Activated CD8-positive, alpha-beta memory T cell treated with anti-CD3 and anti-CD28 coated beads for 4 hours (primary cell): ENCODE data around the gene SCYL2.
A peak's percentile ranks its signal among the peaks of the same experiment; 100 is the strongest.
"Not testable (repeated sequence)": the region's sequence is repeated elsewhere in the genome, so short reads cannot be mapped to it uniquely, and the experiment has no call there.

Source experiments
- DNase-seq, 2 donors: peaks; one replicate each; pipeline ENCODE4 v3.0.0-alpha.2; 2020; ENCODE audit warnings: low read depth in 2 of 2

Gene SCYL2

GRCh38 chr12:100263131-100263530, 3.8 kb upstream of the SCYL2 start:
- DNase-seq: no peak

GRCh38 chr12:100265107-100265506, 1.9 kb upstream of the SCYL2 start:
- DNase-seq: not testable (repeated sequence)

- no peak for DNase-seq
Observed at GRCh38 chr12:100265732-100266584, 1.0 kb upstream of the SCYL2 start.

GRCh38 chr12:100266585-100266834, 467 bp upstream of the SCYL2 start:
- DNase-seq: peak in 1 of 2 donors; percentile 84

GRCh38 chr12:100267603-100268281, 765 bp downstream of the SCYL2 start:
- DNase-seq: peak in 1 of 2 donors; percentile 4

GRCh38 chr12:100268835-100269564, 2.0 kb downstream of the SCYL2 start:
- DNase-seq: no peak

- no peak for DNase-seq
Observed at GRCh38 chr12:100273782-100274181, 6.8 kb downstream of the SCYL2 start.

GRCh38 chr12:100274291-100274690, 7.3 kb downstream of the SCYL2 start:
- DNase-seq: no peak

- no peak for DNase-seq
Observed at GRCh38 chr12:100279159-100279558, 12.2 kb downstream of the SCYL2 start.

- DNase-seq: no peak
Observed at GRCh38 chr12:100279607-100280244, 12.7 kb downstream of the SCYL2 start.

- DNase-seq: not testable (repeated sequence)
Observed at GRCh38 chr12:100284556-100284955, 17.6 kb downstream of the SCYL2 start.

- DNase-seq: no peak
Observed at GRCh38 chr12:100289038-100289437, 22.1 kb downstream of the SCYL2 start.

GRCh38 chr12:100290016-100290415, 23.0 kb downstream of the SCYL2 start:
- DNase-seq: no peak

GRCh38 chr12:100293017-100293416, 26.0 kb downstream of the SCYL2 start:
- no peak for DNase-seq

- not testable (repeated sequence) for DNase-seq
Observed at GRCh38 chr12:100294366-100294765, 27.4 kb downstream of the SCYL2 start.

- DNase-seq: no peak
Observed at GRCh38 chr12:100295764-100296555, 29.0 kb downstream of the SCYL2 start.

- DNase-seq: no peak
Observed at GRCh38 chr12:100302081-100302480, 35.1 kb downstream of the SCYL2 start.

GRCh38 chr12:100303831-100304230, 36.9 kb downstream of the SCYL2 start:
- DNase-seq: no peak

GRCh38 chr12:100304334-100304733, 37.4 kb downstream of the SCYL2 start:
- not testable (repeated sequence) for DNase-seq

- DNase-seq: not testable (repeated sequence)
Observed at GRCh38 chr12:100308138-100308537, 41.2 kb downstream of the SCYL2 start.

- no peak for DNase-seq
Observed at GRCh38 chr12:100311317-100311716, 44.3 kb downstream of the SCYL2 start.
